ENCODE measurements around the gene RETREG2. TPM values are rescaled to one million over a fixed set of nuclear protein-coding genes. Genes with fewer than 3 reads are reported as not detected.
A peak's percentile ranks its signal among the peaks of the same experiment; 100 is the strongest.

RETREG2 gene
- total RNA-seq, 1 experiment from 2014 or later, result 106 TPM

DNA sequence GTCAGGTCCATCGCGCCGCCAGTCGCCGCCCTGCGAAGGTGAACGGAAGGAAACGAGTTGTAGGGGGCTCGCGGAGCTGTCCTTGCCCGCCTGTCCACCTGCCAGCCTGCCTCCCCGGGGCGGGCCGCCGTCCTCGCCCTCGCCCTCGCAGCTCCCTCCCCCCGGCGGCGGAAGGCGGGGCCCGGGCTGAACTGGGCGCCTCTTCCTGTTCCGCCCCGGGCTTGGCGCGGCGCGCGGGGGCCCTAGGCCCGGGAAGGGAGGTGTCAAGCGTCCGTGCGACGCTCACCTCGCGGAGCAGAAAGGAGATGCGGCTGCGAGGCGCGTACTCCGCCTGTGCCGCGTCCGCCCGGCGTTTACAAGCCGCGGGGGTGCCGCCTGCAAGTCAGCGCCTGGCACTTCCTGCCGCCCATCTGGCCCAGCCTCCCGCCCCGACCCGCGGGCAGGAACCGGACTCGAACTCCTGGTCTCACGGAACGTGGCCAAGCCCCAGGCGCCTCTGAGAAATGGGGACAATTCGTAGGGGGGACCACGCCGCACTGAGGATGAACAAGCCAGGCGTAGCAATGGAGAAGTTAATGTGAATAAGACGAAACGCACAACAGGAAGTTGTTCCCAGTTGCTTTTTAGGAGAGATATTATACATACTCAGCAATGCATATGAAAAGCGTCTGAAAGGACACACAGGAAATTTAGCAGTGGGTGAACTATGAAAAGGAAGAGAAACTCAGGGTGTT lies 1.1 kb upstream of the RETREG2 start, which contains the start of gene CNPPD1:
CNPPD1 (minus strand) TSS at position 108 of the 734 bp plus-strand sequence; CDS start at position 11, 97 bp downstream.
- H3K36me3 ChIP-seq (ENCODE audit: control insufficient read depth, insufficient read depth, low read length), result peaks cover 13% of the 10 kb centered on the region
- DNase-seq (ENCODE audit: low read depth, low spot score) (peak; percentile 24), ATAC-seq (peak; percentile 87)
- BruUV-seq (replicated peaks), result no TSS peak
- H3K4me1 ChIP-seq (ENCODE audit: control insufficient read depth, insufficient read depth, low read length), result peaks cover 10% of the 10 kb centered on the region
- peak within 1 kb of the TSS; percentile 98 for H3K27ac ChIP-seq (ENCODE audit: low read length)
- no peaks in the 10 kb centered on the region for H3K27me3 ChIP-seq (ENCODE audit: control insufficient read depth, insufficient read depth, low read length)
- ChIA-PET POLR2A (interaction anchor here (0.5 kb wide), 2 partner anchors 52 to 167 kb away, joined by 3 to 6 read pairs; no protein-coding TSS in a partner anchor), CTCF (interaction anchor here (0.6 to 0.8 kb wide), 2 partner anchors 118 to 132 kb away, joined by 3 to 4 read pairs; no protein-coding TSS in a partner anchor)
- intact Hi-C loops (cut with micrococcal nuclease; ENCODE audit: unreplicated experiment) (no loop called here), in situ Hi-C loops (cut with HindIII; ENCODE audit: low pct_unique_long_range_greater_than_20kb, low sequenced_read_pairs) (no loop called here)
- TF ChIP-seq, protein P1, sequence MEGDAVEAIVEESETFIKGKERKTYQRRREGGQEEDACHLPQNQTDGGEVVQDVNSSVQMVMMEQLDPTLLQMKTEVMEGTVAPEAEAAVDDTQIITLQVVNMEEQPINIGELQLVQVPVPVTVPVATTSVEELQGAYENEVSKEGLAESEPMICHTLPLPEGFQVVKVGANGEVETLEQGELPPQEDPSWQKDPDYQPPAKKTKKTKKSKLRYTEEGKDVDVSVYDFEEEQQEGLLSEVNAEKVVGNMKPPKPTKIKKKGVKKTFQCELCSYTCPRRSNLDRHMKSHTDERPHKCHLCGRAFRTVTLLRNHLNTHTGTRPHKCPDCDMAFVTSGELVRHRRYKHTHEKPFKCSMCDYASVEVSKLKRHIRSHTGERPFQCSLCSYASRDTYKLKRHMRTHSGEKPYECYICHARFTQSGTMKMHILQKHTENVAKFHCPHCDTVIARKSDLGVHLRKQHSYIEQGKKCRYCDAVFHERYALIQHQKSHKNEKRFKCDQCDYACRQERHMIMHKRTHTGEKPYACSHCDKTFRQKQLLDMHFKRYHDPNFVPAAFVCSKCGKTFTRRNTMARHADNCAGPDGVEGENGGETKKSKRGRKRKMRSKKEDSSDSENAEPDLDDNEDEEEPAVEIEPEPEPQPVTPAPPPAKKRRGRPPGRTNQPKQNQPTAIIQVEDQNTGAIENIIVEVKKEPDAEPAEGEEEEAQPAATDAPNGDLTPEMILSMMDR (IDR thresholded peaks at IDR 0.05), result no peak; the same call in 1 of the 2 replicates
- TF ChIP-seq SIN3A (IDR thresholded peaks at IDR 0.05; ENCODE audit: borderline replicate concordance, insufficient read depth, low read depth, low read length) (peak; percentile 69; the same call in 1 of the 2 replicates), TCF7L2 (IDR thresholded peaks at IDR 0.05; ENCODE audit: low read depth, low read length) (no peak), POLR2AphosphoS5 (IDR thresholded peaks at IDR 0.05; ENCODE audit: low read depth, low read length) (peak; percentile 88)
- TF ChIP-seq, protein P2, sequence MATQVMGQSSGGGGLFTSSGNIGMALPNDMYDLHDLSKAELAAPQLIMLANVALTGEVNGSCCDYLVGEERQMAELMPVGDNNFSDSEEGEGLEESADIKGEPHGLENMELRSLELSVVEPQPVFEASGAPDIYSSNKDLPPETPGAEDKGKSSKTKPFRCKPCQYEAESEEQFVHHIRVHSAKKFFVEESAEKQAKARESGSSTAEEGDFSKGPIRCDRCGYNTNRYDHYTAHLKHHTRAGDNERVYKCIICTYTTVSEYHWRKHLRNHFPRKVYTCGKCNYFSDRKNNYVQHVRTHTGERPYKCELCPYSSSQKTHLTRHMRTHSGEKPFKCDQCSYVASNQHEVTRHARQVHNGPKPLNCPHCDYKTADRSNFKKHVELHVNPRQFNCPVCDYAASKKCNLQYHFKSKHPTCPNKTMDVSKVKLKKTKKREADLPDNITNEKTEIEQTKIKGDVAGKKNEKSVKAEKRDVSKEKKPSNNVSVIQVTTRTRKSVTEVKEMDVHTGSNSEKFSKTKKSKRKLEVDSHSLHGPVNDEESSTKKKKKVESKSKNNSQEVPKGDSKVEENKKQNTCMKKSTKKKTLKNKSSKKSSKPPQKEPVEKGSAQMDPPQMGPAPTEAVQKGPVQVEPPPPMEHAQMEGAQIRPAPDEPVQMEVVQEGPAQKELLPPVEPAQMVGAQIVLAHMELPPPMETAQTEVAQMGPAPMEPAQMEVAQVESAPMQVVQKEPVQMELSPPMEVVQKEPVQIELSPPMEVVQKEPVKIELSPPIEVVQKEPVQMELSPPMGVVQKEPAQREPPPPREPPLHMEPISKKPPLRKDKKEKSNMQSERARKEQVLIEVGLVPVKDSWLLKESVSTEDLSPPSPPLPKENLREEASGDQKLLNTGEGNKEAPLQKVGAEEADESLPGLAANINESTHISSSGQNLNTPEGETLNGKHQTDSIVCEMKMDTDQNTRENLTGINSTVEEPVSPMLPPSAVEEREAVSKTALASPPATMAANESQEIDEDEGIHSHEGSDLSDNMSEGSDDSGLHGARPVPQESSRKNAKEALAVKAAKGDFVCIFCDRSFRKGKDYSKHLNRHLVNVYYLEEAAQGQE (IDR thresholded peaks at IDR 0.05; ENCODE audit: insufficient read depth in 1 of 2, low read depth in 2 of 2, low read length in 1 of 2), result 0 out of 4 replicates have a peak, but pooled peaks of 1 of the 2 experiments have one; percentile 46
- no peaks in the 10 kb centered on the region for H3K9me3 ChIP-seq (ENCODE audit: control insufficient read depth, insufficient read depth, low read depth, low read length)
- H3K4me3 ChIP-seq (ENCODE audit: low read depth in 2 of 2, low read length in 2 of 2), result peak within 1 kb of the TSS; percentile 66 to 80

DNA sequence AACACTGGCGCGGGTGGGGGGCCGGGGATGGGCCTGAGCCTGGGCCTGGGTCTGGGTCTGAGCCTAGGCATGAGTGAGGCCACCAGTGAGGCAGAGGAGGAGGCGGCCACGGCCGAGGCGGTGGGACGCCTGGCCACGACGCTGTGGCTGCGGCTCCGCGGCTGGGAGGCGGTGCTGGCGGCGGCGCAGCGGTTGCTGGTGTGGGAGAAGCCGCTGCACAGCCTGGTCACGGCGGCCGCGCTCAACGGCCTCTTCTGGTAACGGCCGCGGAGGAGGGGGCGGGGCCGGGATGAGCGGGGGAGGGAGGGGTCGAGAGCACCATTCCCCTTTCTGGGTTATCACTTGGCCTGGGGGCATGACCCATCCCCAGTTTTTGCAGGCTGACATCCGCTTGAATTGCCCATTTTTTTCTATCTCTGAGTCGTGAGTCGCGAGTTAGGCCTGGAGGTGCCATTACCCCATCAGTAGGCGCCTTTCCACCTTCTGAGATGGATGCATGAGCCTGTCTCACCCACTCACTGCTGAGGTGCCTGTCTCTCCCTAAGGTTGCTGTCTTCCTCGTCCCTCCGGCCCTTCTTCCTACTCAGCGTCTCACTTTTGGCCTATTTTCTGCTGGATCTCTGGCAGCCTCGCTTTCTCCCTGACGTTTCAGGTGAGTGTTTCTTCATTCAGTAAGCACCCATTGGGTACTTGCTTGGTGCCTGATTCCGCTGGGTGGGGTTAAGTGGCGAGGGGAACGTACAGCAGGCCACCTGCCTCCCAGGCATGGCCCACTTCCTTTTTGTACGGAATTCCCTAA lies 501 bp downstream of the RETREG2 start:
- Histone ChIP-seq H3K27ac (ENCODE audit: low read length) (peak overlapping the region; percentile 90), H3K36me3 (ENCODE audit: control insufficient read depth, insufficient read depth, low read length) (peaks cover 21% of the 10 kb centered on the region), H3K27me3 (ENCODE audit: control insufficient read depth, insufficient read depth, low read length) (no peaks in the 10 kb centered on the region), H3K9me3 (ENCODE audit: control insufficient read depth, insufficient read depth, low read depth, low read length) (no peaks in the 10 kb centered on the region), H3K4me1 (ENCODE audit: control insufficient read depth, insufficient read depth, low read length) (peaks cover 10% of the 10 kb centered on the region), H3K4me3 (ENCODE audit: low read depth in 2 of 2, low read length in 2 of 2) (peak overlapping the region; percentile 66 to 88)
- no peak for TF ChIP-seq SIN3A (IDR thresholded peaks at IDR 0.05; ENCODE audit: borderline replicate concordance, insufficient read depth, low read depth, low read length)
- TF ChIP-seq POLR2AphosphoS5 (IDR thresholded peaks at IDR 0.05; ENCODE audit: low read depth, low read length), result no peak
- TF ChIP-seq, protein P1 (IDR thresholded peaks at IDR 0.05), result no peak; the same call in 1 of the 2 replicates
- no peak for TF ChIP-seq TCF7L2 (IDR thresholded peaks at IDR 0.05; ENCODE audit: low read depth, low read length)
- TF ChIP-seq, protein P2 (IDR thresholded peaks at IDR 0.05; ENCODE audit: insufficient read depth in 1 of 2, low read depth in 2 of 2, low read length in 1 of 2), result no peak
- intact Hi-C loops (cut with micrococcal nuclease; ENCODE audit: unreplicated experiment), result no loop called here
- in situ Hi-C loops (cut with HindIII; ENCODE audit: low pct_unique_long_range_greater_than_20kb, low sequenced_read_pairs), result no loop called here
- BruUV-seq (replicated peaks), result no TSS peak
- CTCF ChIA-PET, result interaction anchor here (0.6 kb wide), 1 partner anchor 308 kb away, joined by 3 read pairs; no protein-coding TSS in a partner anchor
- ATAC-seq, result peak; percentile 36
- DNase-seq (ENCODE audit: low read depth, low spot score), result no peak
- POLR2A ChIA-PET, result no interaction called here

Data from Panc1 (cell line).